Heart right ventricle (tissue), 16 donors: Measurements from ENCODE around the gene EDN2. TPM values are rescaled to one million over a fixed set of nuclear protein-coding genes. Genes with fewer than 3 reads are reported as not detected.

Source experiments
- ATAC-seq, 8 donors: fragments of 200-7000 bp; cut with Tn5 transposase; one replicate each; pipeline ENCODE4 v1.9.1; 2020; ENCODE audit warnings: mild to moderate bottlenecking in 8 of 8, moderate library complexity in 8 of 8, moderate number of reproducible peaks in 1 of 8
- DNase-seq, 2 donors: peaks; one replicate each; pipeline ENCODE4 v3.0.0-alpha.2; 2020
- H3K27ac ChIP-seq, 10 donors: fragments of 200-600 bp; sonication (generic) in 2 of 10; one replicate each; pipeline versions ENCODE4 v1.5.0 to v1.8.0; 2020 to 2022; ENCODE audit warnings: mild to moderate bottlenecking in 3 of 10
- H3K27me3 ChIP-seq, 7 donors: fragments of 200-600 bp; one replicate each; pipeline ENCODE4 v1.8.0; 2021 to 2022; ENCODE audit warnings: mild to moderate bottlenecking in 2 of 7
- H3K36me3 ChIP-seq, 9 donors: fragments of 200-600 bp; sonication (generic) in 1 of 9; one replicate each; pipeline versions ENCODE4 v1.5.0 to v1.8.0; 2020 to 2022; ENCODE audit warnings: mild to moderate bottlenecking in 2 of 9
- H3K4me1 ChIP-seq, 9 donors: fragments of 200-600 bp; sonication (generic) in 1 of 9; one replicate each; pipeline versions ENCODE4 v1.5.0 to v1.8.0; 2020 to 2022; ENCODE audit warnings: mild to moderate bottlenecking in 4 of 9
- H3K4me3 ChIP-seq, 10 donors: fragments of 200-600 bp; sonication (generic) in 2 of 10; one replicate each; pipeline versions ENCODE4 v1.5.0 to v1.8.0; 2020 to 2022; ENCODE audit warnings: mild to moderate bottlenecking in 7 of 10, moderate library complexity in 2 of 10
- H3K9me3 ChIP-seq, 11 donors: fragments of 200-600 bp in 10 of 11; sonication (generic) in 2 of 11; one replicate each; pipeline versions ENCODE4 v1.5.0 to v1.8.0; 2013 to 2022; ENCODE audit warnings: mild to moderate bottlenecking in 2 of 11, control low read depth in 1 of 11, moderate library complexity in 1 of 11
- CTCF ChIP-seq, 9 donors: fragments of 200-600 bp; sonication (generic) in 2 of 9; IDR thresholded peaks; one replicate each; pipeline versions ENCODE4 v1.5.0 to v1.8.0; 2021 to 2022; ENCODE audit warnings: antibody characterized with exemption in 9 of 9, mild to moderate bottlenecking in 5 of 9, moderate library complexity in 1 of 9
- WGBS, 2 donors: extraction: QIAGEN DNeasy Blood & Tissue Kit; methylation state at CpG; one replicate each; pipeline ENCODE4 v1.1.7; 2013; ENCODE audit warnings: inconsistent platforms in 1 of 2; 5-methylcytosine and 5-hydroxymethylcytosine counted together
- intact Hi-C, 10 donors: fragments of 100-400 bp; cut with DNase I; formaldehyde crosslinking; loops; one replicate each; pipeline versions ENCODE4 v1.11.1 to v1.14.2; 2022
- polyA plus RNA-seq, 2 donors: library from polyadenylated mRNA; stranded (reverse); fragments of 200-250 nt; gene quantifications; one replicate each; pipeline ENCODE4 v1.2.3, GENCODE V29; 2013
- total RNA-seq, 10 donors: library from RNA; stranded (reverse); fragmentation: NEBNext Ultra II Directional in 3 of 10; extraction: Animal tissue kit (Norgen Biotek cat#: 25700) in 3 of 10; gene quantifications; one replicate each; pipeline versions ENCODE4 v1.2.1 to v1.2.4, GENCODE V29; 2021 to 2023
- donor health status: Arrhythmogenic right ventricular cardiomyopathy.
- donor health status: ischemic (EF 13 %, LVEDD 7.1; RV severe dilation, severe dysfunction).
- donor health status: healthy with polysubstance abuse.
- donor health status: DM: no; HTN: yes; CAD: no.
- donor health status: DM: no; HTN: no; CAD: no.
- donor health status: ischemic (EF 25% LVEDD 6.9; RV normal size, moderate dysfunction).
- donor health status: ischemic (EF 25% LVEDD 5.7; RV mildly dilated, moderate dysfunction).
- donor health status: healthy.
- donor health status: DM: yes; HTN: yes; CAD: no.
- donor health status: Ischemic cardiomyopathy.
- donor health status: ischemic (EF 35%, LVEDD 5.7; RV mildly dilated, moderate dysfunction).
- donor health status: nonischemic (EF 11% LVEDD 7.7; RV severe dilation, severe dysfunction).
- donor health status: DM: yes; HTN: yes; CAD: no.
- donor health status: PGD.
- donor health status: ischemic (EF 29% LVEDD 5.4; RV normal size, mild dysfunction).
- donor health status: nonischemic (EF 23%, LVEDD 6.1; RV moderate dilation, normal function).

Gene EDN2
- total and polyA plus RNA-seq, 12 donors: 0.30 to 8.5 (median 1.0) TPM; not detected in 5

GRCh38 chr1:41434306-41434705 is 50.2 kb downstream of the EDN2 start:
- intact Hi-C loops: loop anchor here in 6 of 10 donors (5.0 to 10.0 kb wide), 5 partner anchors 60 to 167 kb away; partner anchors contain the start of gene FOXO6 (in 1 of the 6)
- Histone ChIP-seq H3K27ac (no peak overlapping the region), H3K9me3 (no peaks in the 10 kb centered on the region), H3K27me3 (peaks cover 0 to 18% (median 6%) of the 10 kb centered on the region in 7 donors), H3K36me3 (no peaks in the 10 kb centered on the region), H3K4me1 (peaks cover 16 to 45% (median 26%) of the 10 kb centered on the region in 9 donors), H3K4me3 (no peak overlapping the region)
- no peak for ATAC-seq
- TF ChIP-seq CTCF (IDR thresholded peaks at IDR 0.05): no peak
- WGBS, 2 donors: 68 to 79% methylated on average over 5 of the region's 5 CpGs
- no peak for DNase-seq

- WGBS, 2 donors: 86 to 91% methylated on average over 4 of the region's 4 CpGs
- Histone ChIP-seq H3K9me3 (no peaks in the 10 kb centered on the region), H3K36me3 (no peaks in the 10 kb centered on the region), H3K4me1 (peaks cover 16 to 40% (median 30%) of the 10 kb centered on the region in 9 donors), H3K27ac (peak overlapping the region in 7 of 10 donors; percentile 48 to 90 (median 83)), H3K4me3 (no peak overlapping the region), H3K27me3 (peaks cover 0 to 18% (median 6%) of the 10 kb centered on the region in 7 donors)
- ATAC-seq (no peak), DNase-seq (no peak)
- TF ChIP-seq CTCF (IDR thresholded peaks at IDR 0.05): no peak
- intact Hi-C loops: loop anchor here in 6 of 10 donors (5.0 to 10.0 kb wide), 5 partner anchors 61 to 166 kb away; partner anchors contain the start of gene FOXO6 (in 1 of the 6)
These were observed 51.0 kb downstream of the EDN2 start for GRCh38 chr1:41433501-41433900.

- WGBS, 2 donors: 12 to 20% methylated on average over 17 of the region's 17 CpGs
- Histone ChIP-seq H3K9me3 (no peaks in the 10 kb centered on the region), H3K36me3 (no peaks in the 10 kb centered on the region), H3K4me1 (peaks cover 16 to 40% (median 30%) of the 10 kb centered on the region in 9 donors), H3K27ac (peak overlapping the region; percentile 48 to 90 (median 80)), H3K27me3 (peaks cover 0 to 18% (median 6%) of the 10 kb centered on the region in 7 donors), H3K4me3 (peak overlapping the region in 1 of 10 donors; percentile 1)
- ATAC-seq (peak; percentile 89 to 96 (median 91)), DNase-seq (peak; percentile 86 to 87)
- intact Hi-C loops: loop anchor here in 8 of 10 donors (1.0 to 10.0 kb wide), 7 partner anchors 13 to 165 kb away; partner anchors contain the start of gene FOXO6 (in 1 of the 8)
- TF ChIP-seq CTCF (IDR thresholded peaks at IDR 0.05): peak; percentile 83 to 98 (median 94)
These were observed 51.8 kb downstream of the EDN2 start for GRCh38 chr1:41432481-41433280.

- intact Hi-C loops: loop anchor here in 8 of 10 donors (1.0 to 10.0 kb wide), 7 partner anchors 12 to 164 kb away; partner anchors contain the start of gene FOXO6 (in 1 of the 8)
These were observed 52.8 kb downstream of the EDN2 start for GRCh38 chr1:41431490-41432350.

More at GRCh38 chr1:41431490-41432350, 52.8 kb downstream of the EDN2 start:
- H3K27me3 ChIP-seq: peaks cover 0 to 16% (median under 1%) of the 10 kb centered on the region in 7 donors
- TF ChIP-seq CTCF (IDR thresholded peaks at IDR 0.05): peak in 3 of 9 donors; percentile 5 to 31 (median 14)
- ATAC-seq: peak in 7 of 8 donors; percentile 1 to 42 (median 24)
- H3K4me3 ChIP-seq: no peak overlapping the region
- H3K4me1 ChIP-seq: peaks cover 16 to 40% (median 30%) of the 10 kb centered on the region in 9 donors
- H3K9me3 ChIP-seq: no peaks in the 10 kb centered on the region
- no peaks in the 10 kb centered on the region for H3K36me3 ChIP-seq
- peak overlapping the region; percentile 48 to 90 (median 80) for H3K27ac ChIP-seq
- WGBS, 2 donors: 49 to 64% methylated on average over 20 of the region's 20 CpGs
- peak; percentile 37 to 59 for DNase-seq
